ENCODE results near the gene IQSEC1. TPM values are rescaled to one million over a fixed set of nuclear protein-coding genes. Genes with fewer than 3 reads are reported as not detected.
A peak's percentile ranks its signal among the peaks of the same experiment; 100 is the strongest.

The IQSEC1 gene
- total and polyA plus RNA-seq, 7 donors, result 2.5 to 39.1 (median 23.9) TPM

DNA sequence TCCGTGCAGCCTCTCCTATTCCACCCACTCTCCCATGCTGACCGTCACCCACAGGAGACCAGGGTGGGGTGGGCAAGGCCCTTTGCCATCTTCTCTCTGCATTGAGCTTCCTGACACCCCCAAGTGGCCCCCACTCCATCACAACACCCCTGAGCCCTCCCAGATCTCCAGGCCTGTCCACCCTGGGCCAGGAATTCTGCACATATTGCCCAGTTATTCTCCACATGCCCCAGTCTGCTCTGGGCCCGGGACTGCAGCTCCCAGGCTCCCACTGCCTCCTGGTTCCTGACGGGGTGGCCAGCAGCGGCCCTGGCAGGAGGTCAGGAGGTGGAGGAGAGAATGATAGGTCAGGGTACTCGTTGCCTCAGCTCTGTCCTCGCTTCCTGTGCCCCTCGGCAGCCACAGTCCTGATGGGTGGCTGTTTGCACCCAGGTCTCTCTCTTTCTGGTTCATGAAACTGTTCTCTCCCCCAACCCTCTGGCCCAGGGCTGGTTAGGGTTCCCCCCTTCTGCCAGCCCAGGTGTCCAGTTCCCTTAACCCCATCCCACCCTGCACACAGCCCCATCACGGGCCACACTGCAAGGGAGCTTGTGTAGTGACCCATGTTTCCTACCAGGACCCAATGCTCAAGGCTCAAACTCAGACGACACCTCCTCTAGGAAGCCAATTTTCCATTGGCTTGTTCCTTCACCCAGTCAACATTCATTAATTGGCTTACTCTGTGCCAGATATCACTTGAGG lies 47.3 kb downstream of the IQSEC1 start:
- Histone ChIP-seq H3K27me3 (no peaks in the 10 kb centered on the region), H3K4me3 (no peak overlapping the region), H3K27ac (no peak overlapping the region), H3K36me3 (no peaks in the 10 kb centered on the region), H3K4me1 (peaks cover 0 to 25% (median 15%) of the 10 kb centered on the region in 4 donors), H3K9me3 (no peaks in the 10 kb centered on the region)
- 88 to 91% methylated on average over 10 of the region's 10 CpGs for WGBS, 2 donors
- DNase-seq, result no peak
- TF ChIP-seq POLR2A (IDR thresholded peaks at IDR 0.05) (no peak), EP300 (IDR thresholded peaks at IDR 0.05) (no peak), POLR2AphosphoS5 (IDR thresholded peaks at IDR 0.05) (no peak)
- TF ChIP-seq, protein P1, sequence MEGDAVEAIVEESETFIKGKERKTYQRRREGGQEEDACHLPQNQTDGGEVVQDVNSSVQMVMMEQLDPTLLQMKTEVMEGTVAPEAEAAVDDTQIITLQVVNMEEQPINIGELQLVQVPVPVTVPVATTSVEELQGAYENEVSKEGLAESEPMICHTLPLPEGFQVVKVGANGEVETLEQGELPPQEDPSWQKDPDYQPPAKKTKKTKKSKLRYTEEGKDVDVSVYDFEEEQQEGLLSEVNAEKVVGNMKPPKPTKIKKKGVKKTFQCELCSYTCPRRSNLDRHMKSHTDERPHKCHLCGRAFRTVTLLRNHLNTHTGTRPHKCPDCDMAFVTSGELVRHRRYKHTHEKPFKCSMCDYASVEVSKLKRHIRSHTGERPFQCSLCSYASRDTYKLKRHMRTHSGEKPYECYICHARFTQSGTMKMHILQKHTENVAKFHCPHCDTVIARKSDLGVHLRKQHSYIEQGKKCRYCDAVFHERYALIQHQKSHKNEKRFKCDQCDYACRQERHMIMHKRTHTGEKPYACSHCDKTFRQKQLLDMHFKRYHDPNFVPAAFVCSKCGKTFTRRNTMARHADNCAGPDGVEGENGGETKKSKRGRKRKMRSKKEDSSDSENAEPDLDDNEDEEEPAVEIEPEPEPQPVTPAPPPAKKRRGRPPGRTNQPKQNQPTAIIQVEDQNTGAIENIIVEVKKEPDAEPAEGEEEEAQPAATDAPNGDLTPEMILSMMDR (IDR thresholded peaks at IDR 0.05), result no peak
- intact Hi-C loops (cut with DNase I), result no loop called here

DNA sequence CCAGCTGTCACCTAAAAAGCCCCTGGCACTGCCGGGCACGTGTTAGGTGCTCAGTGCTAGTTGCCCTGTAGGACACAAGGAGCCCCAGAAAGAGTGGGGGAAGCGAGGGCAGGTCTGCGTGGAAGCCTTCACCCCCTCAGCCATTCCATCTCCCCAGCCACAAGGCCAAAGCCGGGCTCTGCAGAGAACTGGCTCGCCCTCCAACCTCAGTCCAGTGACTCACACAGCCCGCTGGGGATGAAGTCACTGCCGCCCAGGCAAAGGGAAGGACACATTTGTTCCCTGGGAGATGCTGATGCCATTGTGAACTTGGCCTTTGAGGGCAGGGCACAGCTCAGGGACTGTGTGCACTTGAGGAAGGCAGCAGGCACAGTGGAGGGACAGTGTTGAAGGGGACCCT lies 48.1 kb downstream of the IQSEC1 start:
- TF ChIP-seq POLR2AphosphoS5 (IDR thresholded peaks at IDR 0.05) (peak in 1 of 4 donors; percentile 23), POLR2A (IDR thresholded peaks at IDR 0.05) (no peak)
- Histone ChIP-seq H3K9me3 (no peaks in the 10 kb centered on the region), H3K27me3 (no peaks in the 10 kb centered on the region), H3K27ac (no peak overlapping the region), H3K4me1 (peaks cover 0 to 27% (median 16%) of the 10 kb centered on the region in 4 donors), H3K4me3 (no peak overlapping the region), H3K36me3 (no peaks in the 10 kb centered on the region)
- no peak for DNase-seq
- intact Hi-C loops (cut with DNase I), result no loop called here
- 80 to 82% methylated on average over 8 of the region's 8 CpGs for WGBS, 2 donors

DNA sequence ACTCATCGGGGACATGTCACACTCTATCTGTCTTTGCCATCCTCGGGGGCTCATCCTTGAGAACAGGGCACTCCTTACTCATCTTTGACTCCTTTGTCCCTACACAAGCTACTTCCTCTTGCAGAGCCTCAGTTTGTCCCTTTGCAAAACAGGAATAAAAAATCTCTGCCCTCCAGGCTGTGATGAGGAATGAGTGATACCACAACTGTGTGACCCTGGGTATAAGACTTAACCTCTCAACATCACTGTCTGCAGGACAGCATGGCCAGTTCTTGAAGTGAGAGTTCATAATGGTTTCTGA lies 48.5 kb downstream of the IQSEC1 start:
- H3K9me3 ChIP-seq, result no peaks in the 10 kb centered on the region
- peaks cover 0 to 30% (median 18%) of the 10 kb centered on the region in 4 donors for H3K4me1 ChIP-seq
- WGBS, 2 donors, result 94% methylated on average over 2 of the region's 2 CpGs
- DNase-seq, result no peak
- intact Hi-C loops (cut with DNase I), result no loop called here
- no peak overlapping the region for H3K4me3 ChIP-seq
- TF ChIP-seq, protein P1 (IDR thresholded peaks at IDR 0.05), result no peak
- TF ChIP-seq POLR2AphosphoS5 (IDR thresholded peaks at IDR 0.05), result no peak
- TF ChIP-seq POLR2A (IDR thresholded peaks at IDR 0.05), result no peak
- no peak for TF ChIP-seq EP300 (IDR thresholded peaks at IDR 0.05)
- H3K36me3 ChIP-seq, result no peaks in the 10 kb centered on the region
- no peaks in the 10 kb centered on the region for H3K27me3 ChIP-seq
- H3K27ac ChIP-seq, result no peak overlapping the region

DNA sequence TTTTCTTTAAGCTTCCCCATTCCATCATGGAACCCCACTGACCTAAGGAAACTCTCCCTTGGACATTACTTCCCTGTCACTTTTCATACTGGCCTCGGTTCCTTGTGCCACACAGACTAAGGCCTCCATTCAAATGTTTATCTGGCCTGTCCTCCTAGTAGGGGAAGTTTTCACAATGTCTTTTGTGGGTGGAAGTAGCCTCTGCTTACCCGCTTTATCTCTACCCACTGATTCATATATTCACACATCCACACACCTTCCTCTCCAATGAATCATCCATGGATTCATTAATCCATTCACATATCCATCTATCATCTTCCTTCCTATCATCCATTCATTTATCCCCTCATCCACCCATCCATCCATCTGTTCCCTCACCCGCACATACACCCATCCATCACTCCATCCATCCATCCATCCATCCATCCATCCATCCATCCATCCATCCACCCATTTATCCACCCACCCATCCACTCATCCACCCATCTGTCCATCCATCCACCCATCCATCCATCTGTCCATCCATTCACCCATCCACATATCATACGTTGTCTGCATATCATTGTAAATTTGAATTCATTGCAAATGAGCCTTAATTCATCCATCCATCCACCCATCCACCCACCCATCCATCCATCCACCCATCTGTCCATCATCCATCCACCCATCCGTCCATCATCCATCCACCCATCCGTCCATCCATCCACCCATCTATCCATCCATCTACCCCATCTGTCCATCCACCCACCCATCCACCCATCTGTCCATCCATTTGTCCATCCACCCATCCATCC lies 49.1 kb downstream of the IQSEC1 start:
- no peak for DNase-seq
- intact Hi-C loops (cut with DNase I), result no loop called here
- no peaks in the 10 kb centered on the region for H3K36me3 ChIP-seq
- H3K27me3 ChIP-seq, result no peaks in the 10 kb centered on the region
- peaks cover 0 to 36% (median 21%) of the 10 kb centered on the region in 4 donors for H3K4me1 ChIP-seq
- H3K9me3 ChIP-seq, result no peaks in the 10 kb centered on the region
- H3K27ac ChIP-seq, result no peak overlapping the region
- no peak overlapping the region for H3K4me3 ChIP-seq
- 87% methylated on average over 6 of the region's 6 CpGs for WGBS, 2 donors
- TF ChIP-seq POLR2A (IDR thresholded peaks at IDR 0.05) (no peak), POLR2AphosphoS5 (IDR thresholded peaks at IDR 0.05) (no peak), EP300 (IDR thresholded peaks at IDR 0.05) (no peak)
- TF ChIP-seq, protein P1 (IDR thresholded peaks at IDR 0.05), result no peak

DNA sequence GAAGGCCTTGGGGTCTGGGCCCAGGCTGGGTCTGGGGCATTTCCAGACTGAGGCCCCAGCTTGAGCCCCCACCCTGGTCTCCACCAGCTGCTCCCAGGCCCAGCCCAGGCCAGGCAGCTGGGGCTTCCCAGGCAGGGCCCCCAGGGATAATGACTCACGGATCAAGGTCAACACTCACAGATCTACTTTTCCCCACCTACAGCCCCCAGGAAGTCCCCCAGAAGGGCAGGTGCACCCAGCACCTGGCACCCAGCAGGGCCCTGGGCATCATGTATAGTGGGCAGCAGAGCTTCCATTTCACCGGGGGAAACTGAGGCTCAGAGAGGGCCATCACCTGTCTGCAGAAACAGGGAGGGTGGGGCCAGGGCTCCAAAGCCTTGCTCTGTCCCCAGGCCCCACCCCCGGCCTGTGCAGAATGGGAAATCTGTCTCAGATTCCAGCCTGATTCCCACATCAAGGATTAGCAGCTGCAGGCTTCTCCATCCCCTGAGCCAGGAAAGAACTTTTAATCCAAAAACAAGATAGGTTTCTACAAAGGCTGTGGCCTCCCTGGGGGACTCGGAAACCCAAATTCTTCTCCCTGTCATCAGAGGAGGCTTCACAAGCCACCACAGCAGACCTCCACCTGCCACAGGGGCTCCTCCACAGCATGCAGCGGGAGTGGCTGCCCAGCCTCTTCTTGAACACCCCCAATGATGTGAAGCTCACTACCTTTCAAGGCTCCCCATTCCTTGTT lies 49.8 kb downstream of the IQSEC1 start:
- peaks cover 0 to 43% (median 28%) of the 10 kb centered on the region in 4 donors for H3K4me1 ChIP-seq
- WGBS, 2 donors, result 83 to 85% methylated on average over 5 of the region's 5 CpGs
- H3K4me3 ChIP-seq, result no peak overlapping the region
- intact Hi-C loops (cut with DNase I), result no loop called here
- TF ChIP-seq POLR2AphosphoS5 (IDR thresholded peaks at IDR 0.05), result no peak
- no peak for TF ChIP-seq POLR2A (IDR thresholded peaks at IDR 0.05)
- TF ChIP-seq EP300 (IDR thresholded peaks at IDR 0.05), result no peak
- TF ChIP-seq, protein P1 (IDR thresholded peaks at IDR 0.05), result no peak
- no peaks in the 10 kb centered on the region for H3K36me3 ChIP-seq
- DNase-seq, result no peak
- H3K27ac ChIP-seq, result peak overlapping the region in 2 of 4 donors; percentile 50 to 60
- no peaks in the 10 kb centered on the region for H3K27me3 ChIP-seq
- H3K9me3 ChIP-seq, result no peaks in the 10 kb centered on the region

All from sigmoid colon (tissue), 7 donors.